Transverse colon (tissue), 4 donors: ENCODE data around the gene RUNX3. TPM values are rescaled to one million over a fixed set of nuclear protein-coding genes. Genes with fewer than 3 reads are reported as not detected.

ENCODE experiments used
- DNase-seq: peaks from one replicate; pipeline ENCODE4 v3.0.0-alpha.2; 2019
- H3K27ac ChIP-seq, 4 donors: fragments of 200-600 bp; sonication (generic); 2 replicates each; pipeline ENCODE4 v1.5.1; 2016 to 2018; ENCODE audit warnings: inconsistent platforms in 4 of 4
- H3K27me3 ChIP-seq: fragments of 200-600 bp; sonication (generic); 2 replicates; pipeline ENCODE4 v1.5.1; 2017; ENCODE audit warnings: inconsistent platforms
- H3K36me3 ChIP-seq, 4 donors: fragments of 200-600 bp; sonication (generic); 2 replicates each; pipeline ENCODE4 v1.5.1; 2017 to 2019; ENCODE audit warnings: inconsistent platforms in 4 of 4
- H3K4me1 ChIP-seq, 4 donors: fragments of 200-600 bp; sonication (generic); 2 replicates each; pipeline ENCODE4 v1.5.1; 2017 to 2020; ENCODE audit warnings: inconsistent platforms in 4 of 4
- H3K4me3 ChIP-seq, 4 donors: fragments of 200-600 bp; sonication (generic); 1 replicate in 1 of 4; 2 replicates in 3 of 4; pipeline versions ENCODE4 v1.5.1 to v1.6.1; 2017 to 2019; ENCODE audit warnings: inconsistent platforms in 4 of 4
- H3K9me3 ChIP-seq, 2 donors: fragments of 200-600 bp; sonication (generic); 2 replicates each; pipeline ENCODE4 v1.5.1; 2017 to 2019; ENCODE audit warnings: inconsistent platforms in 2 of 2
- CTCF ChIP-seq, 5 experiments: fragments of 200-600 bp in 3 of 5; fragments of 450-650 bp in 2 of 5; sonication (generic) in 3 of 5; IDR thresholded peaks; 1 replicate in 2 of 5; 2 replicates in 3 of 5; pipeline ENCODE4 v1.5.1; 2016 to 2017; ENCODE audit warnings: antibody characterized with exemption in 5 of 5, inconsistent platforms in 3 of 5, mild to moderate bottlenecking in 2 of 5, moderate library complexity in 1 of 5
- EP300 ChIP-seq: sonication (generic); formaldehyde crosslinking; IDR thresholded peaks from one replicate; pipeline ENCODE4 v1.6.1; 2017; ENCODE audit warnings: antibody characterized with exemption, low read depth
- POLR2A ChIP-seq: fragments of 450-650 bp; IDR thresholded peaks from one replicate; pipeline ENCODE4 v1.6.1; 2016; ENCODE audit warnings: antibody characterized with exemption, mild to moderate bottlenecking, moderate library complexity
- POLR2AphosphoS5 ChIP-seq, 3 donors: sonication (generic); formaldehyde crosslinking; IDR thresholded peaks; one replicate each; pipeline ENCODE4 v1.6.1; 2016; ENCODE audit warnings: antibody characterized with exemption in 3 of 3
- WGBS, 2 donors: methylation state at CpG; one replicate each; pipeline ENCODE4 v1.1.5; 2018; ENCODE audit warnings: low coverage in 1 of 2; 5-methylcytosine and 5-hydroxymethylcytosine counted together
- in situ Hi-C, 4 donors: fragments of 200-750 bp; cut with MboI; loops; one replicate each; pipeline versions ENCODE4 v1.15.0 to v1.15.1; 2017; ENCODE audit warnings: low sequenced_read_pairs in 3 of 4, low pct_ligation_motif_present in 1 of 4, low pct_unique_long_range_greater_than_20kb in 1 of 4
- intact Hi-C: fragments of 100-400 bp; cut with DNase I; formaldehyde crosslinking; loops from one replicate; pipeline ENCODE4 v1.15.1; 2023; ENCODE audit warnings: low total_unique reads
- total RNA-seq, 4 donors: library from RNA; depleted of rRNA; stranded (reverse); fragments of >200 nt; gene quantifications; one replicate each; pipeline ENCODE4 v1.1.0, GENCODE V29; 2016

RUNX3 gene
- total RNA-seq, 4 donors from 2014 or later = 1.5 to 4.8 (median 3.4) TPM

- peaks cover 0 to 10% (median 0%) of the 10 kb centered on the region in 4 donors for H3K4me1 ChIP-seq
- H3K27ac ChIP-seq = no peak overlapping the region
- peak; percentile 5 for DNase-seq
- whole genome bisulfite sequencing, 2 donors = 95% methylated on average over 11 of the region's 13 CpGs; no CpG with 5 or more reads in 1 of the 2 donors
- TF ChIP-seq POLR2AphosphoS5 (IDR thresholded peaks at IDR 0.05) (no peak), EP300 (no peak), CTCF (IDR thresholded peaks at IDR 0.05) (no peak), POLR2A (no peak)
- H3K36me3 ChIP-seq = no peaks in the 10 kb centered on the region
- H3K9me3 ChIP-seq = no peaks in the 10 kb centered on the region
- in situ Hi-C loops = loop anchor here in 1 of 4 donors (10.0 kb wide), 1 partner anchor 51 kb away; no protein-coding TSS in a partner anchor
- intact Hi-C loops = no loop called here
- no peaks in the 10 kb centered on the region for H3K27me3 ChIP-seq
- no peak overlapping the region for H3K4me3 ChIP-seq
Observed at GRCh38 chr1:24905355-24905978, 24.6 kb downstream of the RUNX3 start.

GRCh38 chr1:24904731-24905354 lies 25.2 kb downstream of the RUNX3 start:
- Histone ChIP-seq H3K9me3 (no peaks in the 10 kb centered on the region), H3K36me3 (no peaks in the 10 kb centered on the region), H3K4me1 (peaks cover 0 to 10% (median 0%) of the 10 kb centered on the region in 4 donors), H3K27ac (no peak overlapping the region), H3K27me3 (no peaks in the 10 kb centered on the region), H3K4me3 (no peak overlapping the region)
- 75% methylated on average over 11 of the region's 11 CpGs; no CpG with 5 or more reads in 1 of the 2 donors for WGBS, 2 donors
- TF ChIP-seq CTCF (IDR thresholded peaks at IDR 0.05) (no peak), POLR2A (no peak), EP300 (no peak), POLR2AphosphoS5 (IDR thresholded peaks at IDR 0.05) (no peak)
- in situ Hi-C loops = loop anchor here in 1 of 4 donors (10.0 kb wide), 1 partner anchor 50 kb away; no protein-coding TSS in a partner anchor
- peak; percentile 5 for DNase-seq
- intact Hi-C loops = no loop called here

- no peaks in the 10 kb centered on the region for H3K27me3 ChIP-seq
Observed at GRCh38 chr1:24903955-24904730, 25.9 kb downstream of the RUNX3 start.

More at GRCh38 chr1:24903955-24904730, 25.9 kb downstream of the RUNX3 start:
- H3K36me3 ChIP-seq = no peaks in the 10 kb centered on the region
- no peak overlapping the region for H3K27ac ChIP-seq
- peak; percentile 5 for DNase-seq
- intact Hi-C loops = no loop called here
- no peak for TF ChIP-seq CTCF (IDR thresholded peaks at IDR 0.05)
- no peak for TF ChIP-seq POLR2A
- no peak for TF ChIP-seq POLR2AphosphoS5 (IDR thresholded peaks at IDR 0.05)
- no peak for TF ChIP-seq EP300
- no peak overlapping the region for H3K4me3 ChIP-seq
- H3K9me3 ChIP-seq = no peaks in the 10 kb centered on the region
- in situ Hi-C loops = loop anchor here in 1 of 4 donors (10.0 kb wide), 1 partner anchor 49 kb away; no protein-coding TSS in a partner anchor
- WGBS, 2 donors = 91 to 94% methylated on average over 6 to 25 of the region's 25 CpGs
- H3K4me1 ChIP-seq = peaks cover 0 to 4% (median 0%) of the 10 kb centered on the region in 4 donors
